Stomach (tissue), 9 donors: Measurements from ENCODE around the gene WDR12. TPM values are rescaled to one million over a fixed set of nuclear protein-coding genes. Genes with fewer than 3 reads are reported as not detected.
"Not testable (repeated sequence)": the region's sequence is repeated elsewhere in the genome, so short reads cannot be mapped to it uniquely, and the experiment has no call there.

Experiments used
- DNase-seq, 2 donors: peaks; one replicate each; pipeline versions ENCODE4 v3.0.0 to v3.0.0-alpha.2; 2013 to 2019
- H3K27ac ChIP-seq, 5 donors: fragments of 200-600 bp in 4 of 5; sonication (generic) in 4 of 5; one replicate each; pipeline ENCODE4 v1.5.1; 2013 to 2019; ENCODE audit warnings: mild to moderate bottlenecking in 1 of 5, moderate library complexity in 1 of 5
- H3K27me3 ChIP-seq, 3 donors: fragments of 200-600 bp; sonication (generic); one replicate each; pipeline ENCODE4 v1.5.1; 2017 to 2019; ENCODE audit warnings: mixed run types in 1 of 3
- H3K36me3 ChIP-seq, 4 donors: fragments of 200-600 bp; sonication (generic); 1 replicate in 3 of 4; 2 replicates in 1 of 4; pipeline ENCODE4 v1.5.1; 2016 to 2019
- H3K4me1 ChIP-seq, 4 donors: fragments of 200-600 bp; sonication (generic); one replicate each; pipeline ENCODE4 v1.5.1; 2016 to 2019
- H3K4me3 ChIP-seq, 4 donors: fragments of 200-600 bp; sonication (generic) in 3 of 4; one replicate each; pipeline ENCODE4 v1.5.1; 2016 to 2019; ENCODE audit warnings: mild to moderate bottlenecking in 1 of 4
- H3K9me3 ChIP-seq, 4 donors: fragments of 200-600 bp; sonication (generic); one replicate each; pipeline ENCODE4 v1.5.1; 2016 to 2019
- EP300 ChIP-seq: sonication (generic); formaldehyde crosslinking; IDR thresholded peaks from one replicate; pipeline ENCODE4 v1.6.1; 2017; ENCODE audit warnings: antibody characterized with exemption
- POLR2A ChIP-seq, 4 donors: fragments of 450-650 bp; IDR thresholded peaks; one replicate each; pipeline ENCODE4 v1.6.1; 2016; ENCODE audit warnings: antibody characterized with exemption in 4 of 4, control low read depth in 2 of 4, mild to moderate bottlenecking in 1 of 4, moderate library complexity in 1 of 4
- POLR2AphosphoS5 ChIP-seq, 3 donors: sonication (generic); formaldehyde crosslinking; IDR thresholded peaks; one replicate each; pipeline ENCODE4 v1.6.1; 2016; ENCODE audit warnings: antibody characterized with exemption in 3 of 3
- WGBS, 5 donors: extraction: QIAGEN DNeasy Blood & Tissue Kit in 3 of 5; methylation state at CpG; one replicate each; pipeline versions ENCODE4 v1.1.5 to v1.1.7; 2013 to 2018; 5-methylcytosine and 5-hydroxymethylcytosine counted together
- intact Hi-C: fragments of 100-400 bp; cut with DNase I; formaldehyde crosslinking; loops from one replicate; pipeline ENCODE4 v1.15.1; 2023; ENCODE audit warnings: low total_unique reads
- polyA plus RNA-seq, 3 donors: library from polyadenylated mRNA; stranded (reverse); fragments of 200-250 nt; gene quantifications; one replicate each; pipeline ENCODE4 v1.2.3, GENCODE V29; 2013
- total RNA-seq, 5 donors: library from RNA; depleted of rRNA; stranded (reverse); fragments of >200 nt; gene quantifications; one replicate each; pipeline versions ENCODE4 v1.1.0 to v1.2.3, GENCODE V29; 2014 to 2016
- TF ChIP-seq, protein P1 (sequence below), 7 experiments: fragments of 450-650 bp in 4 of 7; fragments of 200-600 bp in 3 of 7; sonication (generic) in 3 of 7; IDR thresholded peaks; one replicate each; pipeline ENCODE4 v1.5.1; 2016 to 2019; ENCODE audit warnings: antibody characterized with exemption in 7 of 7, control low read depth in 2 of 7, mild to moderate bottlenecking in 1 of 7
- donor health status: healthy with polysubstance abuse.
- donor health status: Bipolar disorder and iron deficiency.
- donor health status: healthy.

The WDR12 gene
- total and polyA plus RNA-seq, 8 donors: 1.7 to 40.9 (median 10.1) TPM; not detected in 1

DNA sequence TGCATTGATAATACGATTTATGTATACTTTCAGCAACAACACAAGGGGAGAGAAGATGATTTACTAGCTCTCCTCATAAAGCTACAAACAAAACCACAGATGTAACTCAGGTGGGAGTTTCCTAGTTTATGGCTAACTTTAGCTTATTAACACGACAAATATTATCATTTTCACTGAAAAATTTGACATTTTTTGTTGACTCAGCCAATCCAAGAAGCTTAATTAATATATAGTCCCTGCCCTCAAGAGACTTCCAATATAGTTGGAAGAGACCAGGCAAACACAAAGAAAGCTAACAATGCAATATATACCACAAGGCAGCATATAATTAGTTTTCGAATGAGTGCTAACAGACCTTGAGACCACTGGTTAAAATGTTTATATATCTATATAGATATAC lies 775 bp downstream of the WDR12 start:
- Histone ChIP-seq H3K27ac (peak overlapping the region in 1 of 5 donors; percentile 91), H3K9me3 (no peaks in the 10 kb centered on the region), H3K4me3 (peak overlapping the region; percentile 60 to 87 (median 78)), H3K4me1 (peaks cover 13 to 46% (median 31%) of the 10 kb centered on the region in 4 donors), H3K27me3 (no peaks in the 10 kb centered on the region), H3K36me3 (peaks cover 0 to 13% (median 12%) of the 10 kb centered on the region in 4 donors)
- WGBS, 5 donors: 5 to 15% (median 8%) methylated on average over 3 of the region's 3 CpGs
- DNase-seq: no peak
- intact Hi-C loops: no loop called here
- TF ChIP-seq POLR2A (IDR thresholded peaks at IDR 0.05) (no peak), EP300 (no peak), POLR2AphosphoS5 (IDR thresholded peaks at IDR 0.05) (no peak)
- TF ChIP-seq, protein P1, sequence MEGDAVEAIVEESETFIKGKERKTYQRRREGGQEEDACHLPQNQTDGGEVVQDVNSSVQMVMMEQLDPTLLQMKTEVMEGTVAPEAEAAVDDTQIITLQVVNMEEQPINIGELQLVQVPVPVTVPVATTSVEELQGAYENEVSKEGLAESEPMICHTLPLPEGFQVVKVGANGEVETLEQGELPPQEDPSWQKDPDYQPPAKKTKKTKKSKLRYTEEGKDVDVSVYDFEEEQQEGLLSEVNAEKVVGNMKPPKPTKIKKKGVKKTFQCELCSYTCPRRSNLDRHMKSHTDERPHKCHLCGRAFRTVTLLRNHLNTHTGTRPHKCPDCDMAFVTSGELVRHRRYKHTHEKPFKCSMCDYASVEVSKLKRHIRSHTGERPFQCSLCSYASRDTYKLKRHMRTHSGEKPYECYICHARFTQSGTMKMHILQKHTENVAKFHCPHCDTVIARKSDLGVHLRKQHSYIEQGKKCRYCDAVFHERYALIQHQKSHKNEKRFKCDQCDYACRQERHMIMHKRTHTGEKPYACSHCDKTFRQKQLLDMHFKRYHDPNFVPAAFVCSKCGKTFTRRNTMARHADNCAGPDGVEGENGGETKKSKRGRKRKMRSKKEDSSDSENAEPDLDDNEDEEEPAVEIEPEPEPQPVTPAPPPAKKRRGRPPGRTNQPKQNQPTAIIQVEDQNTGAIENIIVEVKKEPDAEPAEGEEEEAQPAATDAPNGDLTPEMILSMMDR (IDR thresholded peaks at IDR 0.05): no peak

DNA sequence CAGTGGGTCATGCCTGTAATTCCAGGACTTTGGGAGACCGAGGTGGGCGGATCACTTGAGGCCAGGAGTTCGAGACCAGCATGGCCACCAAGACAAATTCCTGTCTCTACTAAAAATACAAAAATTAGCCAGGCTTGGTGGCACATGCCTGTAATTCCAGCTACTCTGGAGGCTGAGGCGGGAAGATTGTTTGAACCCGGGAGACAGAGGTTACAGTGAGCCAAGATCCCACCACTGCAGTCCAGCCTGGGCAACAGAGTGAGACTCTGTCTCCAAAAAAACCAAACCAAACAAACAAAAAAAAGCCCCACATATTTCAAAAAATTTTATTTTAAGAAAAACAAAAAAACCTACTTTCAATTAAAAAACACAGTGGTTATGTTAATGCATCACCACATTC lies 1.2 kb downstream of the WDR12 start:
- H3K27me3 ChIP-seq, H3K9me3 ChIP-seq, DNase-seq, H3K27ac ChIP-seq, intact Hi-C loops: not testable (repeated sequence)
- WGBS, 5 donors: 64 to 88% (median 68%) methylated on average over 5 of the region's 5 CpGs
- Histone ChIP-seq H3K4me3 (peak overlapping the region; percentile 60 to 87 (median 78)), H3K4me1 (peaks cover 13 to 46% (median 31%) of the 10 kb centered on the region in 4 donors), H3K36me3 (peaks cover 0 to 18% (median 16%) of the 10 kb centered on the region in 4 donors)

DNA sequence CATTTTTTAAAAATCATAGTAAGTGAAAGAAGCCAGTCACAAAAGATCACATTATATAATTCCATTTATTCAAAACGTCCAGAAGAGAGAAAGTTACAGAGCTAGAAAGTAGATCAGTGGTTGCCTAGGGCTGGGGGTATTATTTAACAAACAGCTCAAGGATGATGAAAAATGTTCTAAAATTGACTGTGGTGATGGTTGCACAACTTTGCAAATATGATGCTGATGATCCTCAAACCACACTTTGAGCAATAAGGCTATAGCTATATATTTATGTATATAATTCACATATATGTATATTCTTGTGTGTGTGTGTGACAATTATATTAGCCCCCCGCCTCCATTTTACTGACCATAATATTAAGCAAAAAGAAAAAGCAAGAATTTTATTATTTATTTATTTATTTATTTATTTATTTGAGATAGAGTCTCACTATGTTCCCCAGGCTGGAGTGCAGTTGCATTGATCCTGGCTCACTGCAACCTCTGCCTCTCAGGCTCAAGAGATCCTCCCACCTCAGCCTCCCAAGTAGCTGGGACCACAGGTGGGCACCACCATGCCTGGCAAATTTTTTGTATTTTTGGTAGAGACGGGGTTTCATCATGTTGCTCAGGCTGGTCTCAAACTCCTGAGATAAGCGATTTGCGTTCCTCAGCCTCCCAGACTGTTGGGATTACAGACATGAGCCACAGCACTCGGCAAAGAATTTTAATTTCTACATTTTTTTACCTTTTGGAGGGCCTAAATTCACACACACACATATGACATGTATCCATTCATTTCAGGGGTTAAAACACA lies 1.9 kb downstream of the WDR12 start:
- Histone ChIP-seq H3K4me3 (peak overlapping the region in 2 of 4 donors; percentile 87), H3K36me3 (peaks cover 0 to 22% (median 17%) of the 10 kb centered on the region in 4 donors), H3K27me3 (no peaks in the 10 kb centered on the region), H3K27ac (no peak overlapping the region), H3K4me1 (peaks cover 13 to 46% (median 31%) of the 10 kb centered on the region in 4 donors), H3K9me3 (no peaks in the 10 kb centered on the region)
- DNase-seq: no peak
- 86 to 93% (median 90%) methylated on average over 6 of the region's 6 CpGs for WGBS, 5 donors
- intact Hi-C loops: no loop called here
- TF ChIP-seq EP300: no peak
- TF ChIP-seq POLR2A (IDR thresholded peaks at IDR 0.05): no peak
- TF ChIP-seq POLR2AphosphoS5 (IDR thresholded peaks at IDR 0.05): no peak
- TF ChIP-seq, protein P1 (IDR thresholded peaks at IDR 0.05): no peak

DNA sequence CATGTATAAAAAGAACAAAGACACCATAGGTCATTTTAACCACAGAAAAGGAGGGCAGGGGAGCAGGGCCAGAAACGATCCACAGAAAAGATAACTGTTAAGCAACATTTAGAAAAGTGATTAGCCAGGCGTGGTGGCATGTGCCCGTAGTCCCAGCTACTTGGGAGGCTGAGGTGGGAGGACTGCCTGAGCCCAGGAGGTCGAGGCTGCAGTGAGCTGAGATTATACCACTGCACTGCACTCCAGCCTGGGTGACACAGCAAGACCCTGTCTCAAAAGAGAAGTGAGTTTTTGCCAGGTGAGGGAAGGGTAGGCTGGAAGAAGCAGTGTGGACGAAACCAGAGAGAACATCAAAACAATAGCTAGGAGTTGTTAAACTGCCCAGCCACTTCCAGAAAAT lies 3.3 kb downstream of the WDR12 start:
- 65 to 74% (median 70%) methylated on average over 5 of the region's 5 CpGs for WGBS, 5 donors
- intact Hi-C loops: no loop called here

DNA sequence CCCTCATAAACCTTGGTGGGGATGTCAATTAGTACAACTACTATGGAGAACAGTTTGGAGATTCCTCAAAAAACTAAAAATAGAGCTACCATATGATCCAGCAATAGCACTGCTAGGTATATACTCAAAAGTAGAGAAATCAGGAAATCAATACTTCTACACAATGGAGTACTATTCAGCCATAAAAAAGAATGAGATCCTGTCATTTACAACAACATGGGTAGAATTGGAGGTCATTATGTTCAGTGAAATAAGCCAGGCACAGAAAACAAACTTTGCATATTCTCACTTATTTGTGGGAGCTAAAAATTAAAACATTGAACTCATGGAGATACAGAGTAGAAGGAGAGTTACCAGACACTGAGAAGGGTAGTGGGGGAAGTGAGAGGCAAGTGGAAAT lies 6.0 kb downstream of the WDR12 start:
- DNase-seq, H3K27me3 ChIP-seq, H3K27ac ChIP-seq, H3K9me3 ChIP-seq, H3K4me3 ChIP-seq, intact Hi-C loops: not testable (repeated sequence)
- peaks cover 9 to 24% (median 17%) of the 10 kb centered on the region in 4 donors for H3K4me1 ChIP-seq
- H3K36me3 ChIP-seq: peaks cover 0 to 35% (median 24%) of the 10 kb centered on the region in 4 donors

More for the DNA sequence above, 3.3 kb downstream of the WDR12 start:
- H3K9me3 ChIP-seq: no peaks in the 10 kb centered on the region
- peaks cover 0 to 22% (median 17%) of the 10 kb centered on the region in 4 donors for H3K36me3 ChIP-seq
- no peaks in the 10 kb centered on the region for H3K27me3 ChIP-seq
- TF ChIP-seq, protein P1 (IDR thresholded peaks at IDR 0.05): no peak
- no peak for TF ChIP-seq EP300
- TF ChIP-seq POLR2A (IDR thresholded peaks at IDR 0.05): no peak
- TF ChIP-seq POLR2AphosphoS5 (IDR thresholded peaks at IDR 0.05): no peak
- DNase-seq: no peak
- no peak overlapping the region for H3K27ac ChIP-seq
- H3K4me1 ChIP-seq: peaks cover 13 to 38% (median 28%) of the 10 kb centered on the region in 4 donors
- no peak overlapping the region for H3K4me3 ChIP-seq
